Measurements from ENCODE around the gene ZNF680.
"Not testable (repeated sequence)": the region's sequence is repeated elsewhere in the genome, so short reads cannot be mapped to it uniquely, and the experiment has no call there.

ZNF680 gene

GRCh38 chr7:64554188-64554587 lies 8.7 kb downstream of the ZNF680 start:
- DNase-seq, result not testable (repeated sequence)

DNA sequence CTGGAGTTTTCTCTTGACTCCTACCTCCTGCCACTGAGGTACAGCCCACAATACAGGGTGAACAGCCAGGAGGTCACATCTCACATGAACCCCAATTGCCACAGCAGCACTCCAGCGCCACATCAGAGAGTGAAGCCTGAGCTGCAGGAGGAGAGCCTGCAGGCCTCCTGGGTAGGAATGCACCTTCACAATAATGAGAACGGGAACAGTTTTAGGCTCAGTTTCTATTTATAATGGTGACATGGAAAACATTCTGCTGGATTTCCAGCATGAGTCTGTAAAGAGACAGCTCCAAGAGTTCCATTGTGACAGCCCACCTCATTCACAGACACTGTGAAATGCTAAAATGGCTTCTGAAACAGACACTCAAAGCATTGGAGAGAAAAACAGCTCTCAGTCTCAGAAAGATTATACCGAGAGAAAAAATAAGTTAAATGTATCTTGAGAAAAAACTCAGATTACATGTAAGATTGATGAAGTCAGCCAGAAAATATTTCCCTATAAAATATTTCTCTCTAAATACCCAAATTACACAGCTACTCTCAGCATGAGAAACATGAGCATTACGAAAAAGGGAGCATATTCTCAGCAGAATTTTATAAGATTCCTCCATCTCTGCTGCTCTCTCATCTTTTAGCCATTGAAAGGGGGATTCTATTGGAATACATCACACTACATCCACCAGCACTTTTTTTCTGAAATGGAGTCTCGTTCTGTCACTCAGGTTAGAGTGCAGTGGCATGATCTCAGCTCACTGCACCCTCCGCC lies 11.3 kb downstream of the ZNF680 start:
- no peak for DNase-seq

DNA sequence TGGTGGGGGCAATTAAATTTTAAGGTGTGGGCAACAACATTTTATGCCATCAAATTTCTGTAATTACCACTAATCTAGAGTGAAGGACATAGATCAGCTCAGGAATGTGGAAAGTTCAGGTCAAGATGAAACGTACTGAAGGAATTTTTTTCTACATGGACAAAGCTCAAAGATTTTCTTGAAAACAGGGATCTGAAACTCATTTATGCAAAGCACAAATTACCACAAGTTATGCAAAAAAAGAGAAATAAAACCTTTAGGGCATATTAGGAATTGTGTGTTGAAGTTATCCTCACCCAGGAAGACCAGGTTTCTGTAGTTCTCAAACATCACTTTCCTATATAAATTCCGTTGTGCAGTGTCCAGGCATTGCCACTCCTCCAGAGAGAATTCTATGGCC lies 18.9 kb downstream of the ZNF680 start:
- no peak for DNase-seq

DNA sequence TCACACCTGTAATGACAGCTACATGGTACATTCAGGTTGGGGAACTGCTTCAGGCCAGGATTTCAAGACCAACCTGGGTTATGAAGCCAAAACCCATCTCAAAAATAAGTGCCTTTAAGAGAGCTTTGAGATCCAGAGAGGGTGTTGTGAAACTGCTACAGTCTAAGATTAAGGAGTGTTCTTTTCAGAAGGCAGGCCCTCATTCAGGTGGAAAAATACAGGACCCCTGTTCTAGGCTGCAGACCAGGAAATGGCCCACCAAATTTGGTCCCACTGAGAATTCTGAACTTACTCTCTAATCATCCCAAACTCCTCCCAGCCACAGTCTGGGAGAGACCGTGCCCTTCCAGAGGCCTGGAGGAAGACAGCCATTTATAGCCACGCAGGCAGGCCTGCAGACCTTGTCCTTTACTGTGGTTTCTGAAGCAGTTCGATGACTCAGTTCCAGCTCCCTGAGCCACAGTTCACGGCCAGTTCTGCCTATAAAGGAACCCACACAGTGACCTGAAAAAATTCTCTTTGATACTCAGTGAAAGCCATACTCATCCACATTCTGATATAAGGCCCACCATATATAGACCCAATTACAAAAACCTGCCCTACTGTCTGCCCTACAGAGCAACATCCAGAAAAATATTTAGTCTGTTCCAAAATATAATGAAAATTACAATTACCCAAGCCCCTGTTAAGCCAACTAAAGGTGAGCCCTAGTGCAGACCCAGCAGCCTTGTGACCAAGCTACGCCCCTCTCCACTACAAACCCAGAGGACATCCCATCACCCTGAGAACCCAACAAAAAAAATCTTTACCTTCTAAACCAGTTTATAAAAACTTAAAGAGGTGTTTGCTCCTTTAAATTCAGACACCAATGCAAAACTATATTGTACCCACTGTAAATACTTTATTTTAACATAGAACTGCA lies 21.2 kb downstream of the ZNF680 start:
- no peak for DNase-seq

DNA sequence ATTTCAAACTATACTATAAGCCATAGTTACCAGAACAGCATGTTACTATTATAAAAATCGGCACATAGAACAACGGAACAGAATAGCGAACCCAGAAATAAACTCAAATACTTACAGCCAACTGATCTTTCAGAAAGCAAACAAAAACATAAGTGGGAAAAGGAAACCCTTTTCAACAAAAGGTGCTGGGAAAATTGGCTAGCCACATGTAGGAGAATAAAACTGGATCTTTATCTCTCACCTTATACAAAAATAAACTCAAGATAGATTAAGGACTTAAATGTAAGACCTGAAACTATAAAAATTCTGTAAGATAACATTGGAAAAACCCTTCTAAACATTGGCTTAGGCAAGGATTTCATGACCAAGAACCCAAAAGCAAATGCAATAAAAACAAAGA lies 29.1 kb downstream of the ZNF680 start:
- no peak for DNase-seq

DNA sequence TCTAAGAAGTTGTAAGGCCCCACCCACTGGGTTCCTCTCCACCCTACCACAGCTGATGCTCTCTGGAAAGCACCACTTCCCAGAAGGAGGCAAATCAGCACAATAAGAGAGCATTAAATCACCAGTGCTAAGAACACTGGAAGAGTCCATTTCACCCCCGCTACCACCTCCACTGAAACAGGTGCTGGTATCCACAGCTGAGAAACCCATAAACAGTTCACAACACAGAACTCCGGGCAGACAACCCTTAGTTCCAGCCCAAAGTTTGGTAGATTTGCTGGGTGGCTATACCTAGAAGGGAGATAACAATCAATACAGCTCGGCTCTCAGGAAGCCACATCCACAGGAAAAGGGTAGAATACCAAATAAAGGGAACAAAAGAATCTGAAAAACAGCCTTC lies 34.1 kb downstream of the ZNF680 start:
- no peak for DNase-seq

DNA sequence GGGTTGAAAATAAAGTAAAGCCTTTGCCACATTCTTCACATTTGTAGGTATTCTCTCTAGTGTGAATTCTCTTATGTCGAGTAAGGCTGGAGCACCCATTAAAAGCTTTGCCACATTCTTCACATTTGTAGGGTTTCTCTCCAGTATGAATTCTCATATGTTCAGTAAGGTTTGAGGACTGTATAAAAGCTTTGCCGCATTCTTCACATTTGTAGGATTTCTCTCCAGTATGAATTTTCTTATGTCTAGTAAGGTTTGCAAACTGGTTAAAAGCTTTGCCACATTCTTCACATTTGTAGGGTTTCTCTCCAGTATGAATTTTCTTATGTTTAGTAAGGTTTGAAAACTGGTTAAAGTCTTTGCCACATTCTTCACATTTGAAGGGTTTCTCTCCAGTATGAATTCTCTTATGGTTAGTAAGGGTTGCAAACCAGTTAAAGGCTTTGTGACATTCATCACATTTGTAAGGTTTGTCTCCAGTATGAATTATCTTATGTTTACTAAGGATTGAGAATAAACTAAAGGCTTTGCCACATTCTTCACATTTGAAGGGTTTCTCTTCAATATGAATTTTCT lies 41.4 kb downstream of the ZNF680 start:
- DNase-seq, result no peak

DNA sequence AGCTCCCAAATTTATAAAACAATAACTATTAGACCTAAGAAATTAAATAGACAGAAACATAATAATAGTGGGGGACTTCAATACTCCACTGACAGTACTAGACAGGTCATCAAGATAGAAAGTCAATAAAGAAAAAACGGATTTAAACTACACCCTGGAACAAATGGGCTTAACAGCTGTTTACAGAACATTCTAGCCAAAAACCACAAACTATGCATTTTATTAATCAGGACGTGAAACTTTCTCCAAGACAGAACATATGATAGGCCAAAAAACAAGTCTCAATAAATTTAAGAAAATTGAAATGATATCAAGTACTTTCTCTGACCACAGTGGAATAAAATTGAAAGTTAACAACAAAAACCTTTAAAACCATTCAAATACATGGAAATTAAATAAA lies 46.4 kb downstream of the ZNF680 start:
- no peak for DNase-seq

DNA sequence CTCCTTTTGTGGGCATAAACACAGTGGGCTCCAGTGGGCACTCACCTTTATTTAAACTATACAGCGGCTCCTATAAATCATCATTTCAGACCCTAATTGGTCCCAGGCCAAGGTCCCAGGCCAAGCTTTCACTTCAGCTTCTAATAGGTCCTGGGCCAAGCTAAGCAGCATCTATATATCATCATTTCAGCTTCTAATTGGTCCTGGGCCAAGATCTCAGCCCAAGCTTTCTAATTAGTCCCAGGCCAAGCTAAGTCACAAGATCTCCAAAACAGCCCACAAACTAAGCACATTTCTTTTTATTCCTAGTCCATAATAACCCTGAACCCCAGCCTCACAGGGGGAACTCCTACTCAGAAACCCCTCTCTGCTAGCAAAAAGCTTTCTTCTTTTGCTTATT lies 47.1 kb downstream of the ZNF680 start:
- no peak for DNase-seq

DNA sequence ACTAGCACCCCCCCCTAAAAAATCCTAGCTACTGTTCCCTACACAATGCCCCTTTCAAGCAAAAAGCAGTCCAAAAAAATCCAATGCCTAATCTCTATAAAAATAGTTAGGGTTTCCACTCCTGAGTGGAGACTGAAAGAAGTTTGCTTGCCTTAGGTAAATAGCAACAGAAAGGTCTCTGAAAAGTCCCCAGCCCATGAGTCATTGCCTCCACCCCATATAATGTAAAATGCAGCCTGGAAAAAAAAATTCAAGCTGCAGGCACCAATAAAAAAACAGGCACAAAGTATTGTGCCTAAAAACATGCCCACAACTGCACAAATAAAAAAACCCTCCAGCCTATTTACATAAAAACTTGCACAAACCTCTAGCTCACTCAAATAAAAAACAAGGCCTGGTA lies 47.5 kb downstream of the ZNF680 start:
- no peak for DNase-seq

GRCh38 chr7:64509583-64509982 lies 53.3 kb downstream of the ZNF680 start:
- DNase-seq, result no peak

GRCh38 chr7:64504581-64505120 lies 58.2 kb downstream of the ZNF680 start:
- DNase-seq, result no peak

DNA sequence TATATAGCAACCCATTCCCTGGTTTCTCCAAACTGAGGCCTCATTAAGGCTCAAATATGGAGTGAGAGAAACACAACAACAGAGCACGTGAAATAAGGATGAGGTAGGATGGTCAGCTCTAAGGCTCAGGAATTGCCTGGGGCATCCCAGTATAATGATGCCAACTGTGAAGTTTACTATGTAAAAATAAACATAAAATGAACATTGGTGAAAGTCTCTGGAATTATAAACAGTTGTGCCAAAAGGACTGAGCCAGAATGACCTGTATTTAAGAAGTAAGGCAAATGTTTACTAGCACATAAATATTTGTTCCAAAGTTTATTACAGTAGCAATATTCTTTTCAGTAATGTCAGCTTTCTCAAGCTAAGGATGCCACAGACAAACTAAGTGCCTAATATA lies 64.6 kb downstream of the ZNF680 start:
- no peak for DNase-seq

GRCh38 chr7:64494912-64495461 lies 67.9 kb downstream of the ZNF680 start:
- no peak for DNase-seq

- no peak for DNase-seq
These were observed 77.2 kb downstream of the ZNF680 start for GRCh38 chr7:64485623-64486022.
